ENCODE data around the gene PDK2. TPM values are rescaled to one million over a fixed set of nuclear protein-coding genes. Genes with fewer than 3 reads are reported as not detected.

The PDK2 gene
- 10 to 100 TPM; 24.3 to 46.5 (median 29.3) TPM for polyA plus RNA-seq

- 1% methylated on average over 63 to 68 of the region's 68 CpGs for WGBS, 3 donors
- H3K27ac ChIP-seq (ENCODE audit: low read depth, low read length): no peak within 1 kb of the TSS
These were observed at the start of gene PDK2 for GRCh38 chr17:50094753-50095619. Gene PDK2, plus strand, starts transcription at chr17:50095351. Its CDS starts 85 bp downstream, at chr17:50095436.

- no peak overlapping the region for H3K27ac ChIP-seq (ENCODE audit: low read depth, low read length)
- 80 to 90% (median 87%) methylated on average over 2 of the region's 2 CpGs for WGBS, 3 donors
These were observed 49.0 kb upstream of the PDK2 start for GRCh38 chr17:50046179-50046578.

- H3K27ac ChIP-seq (ENCODE audit: low read depth, low read length): no peak overlapping the region
- 79 to 90% (median 88%) methylated on average over 6 of the region's 6 CpGs for WGBS, 3 donors
These were observed 48.5 kb upstream of the PDK2 start for GRCh38 chr17:50046667-50047066.

- no peak overlapping the region for H3K27ac ChIP-seq (ENCODE audit: low read depth, low read length)
- WGBS, 3 donors: 90 to 94% (median 91%) methylated on average over 6 of the region's 6 CpGs
These were observed 48.1 kb upstream of the PDK2 start for GRCh38 chr17:50047083-50047482.

GRCh38 chr17:50047488-50048126 is 47.5 kb upstream of the PDK2 start:
- 57 to 78% (median 59%) methylated on average over 9 of the region's 9 CpGs for WGBS, 3 donors
- H3K27ac ChIP-seq (ENCODE audit: low read depth, low read length): no peak overlapping the region

GRCh38 chr17:50048146-50048720 is 46.9 kb upstream of the PDK2 start:
- 92 to 94% (median 94%) methylated on average over 17 of the region's 17 CpGs for WGBS, 3 donors
- no peak overlapping the region for H3K27ac ChIP-seq (ENCODE audit: low read depth, low read length)

GRCh38 chr17:50048988-50049387 is 46.2 kb upstream of the PDK2 start:
- no peak overlapping the region for H3K27ac ChIP-seq (ENCODE audit: low read depth, low read length)
- WGBS, 3 donors: 78 to 84% (median 83%) methylated on average over 4 of the region's 4 CpGs

- no peak overlapping the region for H3K27ac ChIP-seq (ENCODE audit: low read depth, low read length)
- WGBS, 3 donors: 75 to 88% (median 86%) methylated on average over 3 of the region's 3 CpGs
These were observed 45.5 kb upstream of the PDK2 start for GRCh38 chr17:50049636-50050035.

- H3K27ac ChIP-seq (ENCODE audit: low read depth, low read length): no peak overlapping the region
- WGBS, 3 donors: 90 to 93% (median 92%) methylated on average over 12 of the region's 12 CpGs
These were observed 44.6 kb upstream of the PDK2 start for GRCh38 chr17:50050431-50051032.

GRCh38 chr17:50051082-50051576 is 44.0 kb upstream of the PDK2 start:
- no peak overlapping the region for H3K27ac ChIP-seq (ENCODE audit: low read depth, low read length)
- 75 to 84% (median 82%) methylated on average over 4 of the region's 4 CpGs for WGBS, 3 donors

- H3K27ac ChIP-seq (ENCODE audit: low read depth, low read length): no peak overlapping the region
- WGBS, 3 donors: 65 to 74% (median 74%) methylated on average over 2 of the region's 2 CpGs
These were observed 43.5 kb upstream of the PDK2 start for GRCh38 chr17:50051606-50052005.

GRCh38 chr17:50052241-50052796 is 42.8 kb upstream of the PDK2 start:
- WGBS, 3 donors: 40 to 95% (median 95%) methylated on average over 6 of the region's 6 CpGs
- no peak overlapping the region for H3K27ac ChIP-seq (ENCODE audit: low read depth, low read length)

GRCh38 chr17:50052822-50053653 is 42.1 kb upstream of the PDK2 start:
- no peak overlapping the region for H3K27ac ChIP-seq (ENCODE audit: low read depth, low read length)
- WGBS, 3 donors: 48 to 63% (median 52%) methylated on average over 7 of the region's 7 CpGs

- H3K27ac ChIP-seq (ENCODE audit: low read depth, low read length): no peak overlapping the region
- WGBS, 3 donors: 58 to 74% (median 65%) methylated on average over 3 of the region's 3 CpGs
These were observed 41.5 kb upstream of the PDK2 start for GRCh38 chr17:50053654-50053960.

GRCh38 chr17:50055055-50055425 is 40.1 kb upstream of the PDK2 start:
- H3K27ac ChIP-seq (ENCODE audit: low read depth, low read length): no peak overlapping the region
- 5 to 17% (median 6%) methylated on average over 14 of the region's 14 CpGs for WGBS, 3 donors

- H3K27ac ChIP-seq (ENCODE audit: low read depth, low read length): no peak within 1 kb of the TSS
- WGBS, 3 donors: 0 to 1% (median 1%) methylated on average over 47 to 65 of the region's 65 CpGs
These were observed 39.5 kb upstream of the PDK2 start, which contains the start of gene ITGA3 for GRCh38 chr17:50055426-50056216. Gene ITGA3, plus strand, starts transcription at chr17:50056110. Its CDS starts 330 bp downstream, at chr17:50056440.

Data from adipose tissue (tissue), 3 donors.